HCT116 (cell line): ENCODE data around the gene ANP32D. TPM values are rescaled to one million over a fixed set of nuclear protein-coding genes. Genes with fewer than 3 reads are reported as not detected.
"Not testable (repeated sequence)": the region's sequence is repeated elsewhere in the genome, so short reads cannot be mapped to it uniquely, and the experiment has no call there.

ENCODE experiments used
- ATAC-seq: fragments of 200-7000 bp; cut with Tn5 transposase; 2 replicates; pipeline ENCODE4 v1.9.1; 2020; ENCODE audit warnings: mild to moderate bottlenecking, moderate library complexity
- BruUV-seq: library from RNA; stranded (reverse); fragments of 400-500 nt; replicated peaks from 2 replicates; lab custom pipeline; 2021; lab: Mats Ljungman, UMichigan
- CTCF ChIA-PET: fragments of 300-600 bp; sonication (Branson Sonifier 250); formaldehyde crosslinking; loops from one replicate; lab custom pipeline; 2021; ENCODE audit warnings: antibody characterized with exemption; lab: Charles Lee
- POLR2A ChIA-PET: fragments of 300-600, 350-600 bp; sonication (Branson Sonifier 250); formaldehyde crosslinking; loops from one replicate; lab custom pipeline; 2021; ENCODE audit warnings: antibody characterized with exemption; lab: Charles Lee
- RAD21 ChIA-PET, 2 experiments: fragments of 300-600 bp; sonication (Branson Sonifier 250); formaldehyde crosslinking; loops; one replicate each; lab custom pipeline; 2023; ENCODE audit warnings: low total read pairs in 2 of 2; ENCODE audit not compliant: uncharacterized antibody in 2 of 2, unreplicated experiment in 2 of 2, low non-redundant PET in 1 of 2; lab: Charles Lee
- DNase-seq: peaks from one replicate; pipeline ENCODE4 v3.0.0-alpha.2; 2010; ENCODE audit warnings: low read depth, low spot score
- H2AFZ ChIP-seq: fragments of 200-600 bp; shearing (Covaris generic), sonication (generic); 2 replicates; pipeline ENCODE4 v1.6.1; 2017; ENCODE audit warnings: low read depth, mixed run types, mixed read lengths, antibody characterized with exemption, low read length; ENCODE audit not compliant: poor library complexity, severe bottlenecking
- H3K27ac ChIP-seq: 2 replicates; pipeline ENCODE4 v1.5.1; 2012; ENCODE audit warnings: low read depth, low read length
- H3K27me3 ChIP-seq: fragments of 200-600 bp; sonication (generic); 2 replicates; pipeline ENCODE4 v1.6.1; 2016; ENCODE audit warnings: mixed run types, low read length, mixed read lengths; ENCODE audit not compliant: insufficient read depth
- H3K36me3 ChIP-seq, 2 experiments: fragments of 200-500 bp in 1 of 2; fragments of 200-600 bp in 1 of 2; sonication (Bioruptor generic) in 1 of 2; sonication (generic) in 1 of 2; 2 replicates each; pipeline versions ENCODE4 v1.5.1 to v1.6.1; 2014 to 2016; ENCODE audit warnings: low read length in 2 of 2, inconsistent platforms in 1 of 2, mixed read lengths in 1 of 2, mixed run types in 1 of 2; ENCODE audit not compliant: insufficient read depth in 2 of 2, control insufficient read depth in 1 of 2
- H3K4me1 ChIP-seq, 2 experiments: fragments of 200-600 bp in 1 of 2; sonication (generic) in 1 of 2; 2 replicates each; pipeline versions ENCODE4 v1.5.1 to v1.6.1; 2012 to 2017; ENCODE audit warnings: low read length in 2 of 2, inconsistent platforms in 1 of 2, mild to moderate bottlenecking in 1 of 2, mixed read lengths in 1 of 2, mixed run types in 1 of 2, moderate library complexity in 1 of 2; ENCODE audit not compliant: insufficient read depth in 2 of 2, control insufficient read depth in 1 of 2
- H3K4me2 ChIP-seq: fragments of 200-600 bp; sonication (generic); 2 replicates; pipeline ENCODE4 v1.6.1; 2017; ENCODE audit warnings: mixed run types, low read length, mixed read lengths
- H3K4me3 ChIP-seq, 2 experiments: fragments of 200-600 bp in 1 of 2; sonication (generic) in 1 of 2; replicated peaks in 1 of 2; 2 replicates each; pipeline ENCODE4 v1.5.1; 2011 to 2016; ENCODE audit warnings: low read length in 2 of 2, control low read depth in 1 of 2, low read depth in 1 of 2, mild to moderate bottlenecking in 1 of 2, mixed read lengths in 1 of 2, mixed run types in 1 of 2
- H3K79me2 ChIP-seq: fragments of 200-600 bp; sonication (generic); 2 replicates; pipeline ENCODE4 v1.6.1; 2017; ENCODE audit warnings: mild to moderate bottlenecking, mixed run types, low read length, moderate library complexity, mixed read lengths; ENCODE audit not compliant: insufficient read depth
- H3K9ac ChIP-seq: fragments of 200-600 bp; sonication (generic); 2 replicates; pipeline ENCODE4 v1.6.1; 2016; ENCODE audit warnings: low read length, mixed read lengths
- H3K9me2 ChIP-seq: fragments of 200-600 bp; sonication (generic), shearing (Covaris generic); 2 replicates; pipeline ENCODE4 v1.6.1; 2017; ENCODE audit warnings: mixed run types, mild to moderate bottlenecking, moderate library complexity; ENCODE audit not compliant: insufficient read depth
- H3K9me3 ChIP-seq, 2 experiments: fragments of 200-500 bp in 1 of 2; fragments of 200-600 bp in 1 of 2; sonication (Bioruptor generic) in 1 of 2; sonication (generic) in 1 of 2; 2 replicates each; pipeline ENCODE4 v1.6.1; 2014 to 2017; ENCODE audit warnings: low read length in 2 of 2, mixed read lengths in 2 of 2, inconsistent platforms in 1 of 2, low read depth in 1 of 2, mild to moderate bottlenecking in 1 of 2, mixed run types in 1 of 2, moderate library complexity in 1 of 2; ENCODE audit not compliant: control insufficient read depth in 1 of 2, insufficient read depth in 1 of 2
- H4K20me1 ChIP-seq: fragments of 200-600 bp; sonication (generic), shearing (Covaris generic); 2 replicates; pipeline ENCODE4 v1.6.1; 2017; ENCODE audit warnings: mixed run types, mild to moderate bottlenecking, moderate library complexity; ENCODE audit not compliant: insufficient read depth
- CBX3 ChIP-seq: IDR thresholded peaks from 2 replicates; pipeline ENCODE4 v1.6.1; 2012; ENCODE audit warnings: low read depth
- EGR1 ChIP-seq: IDR thresholded peaks from 2 replicates; pipeline ENCODE4 v1.6.1; 2012; ENCODE audit warnings: low read depth
- ELF1 ChIP-seq: IDR thresholded peaks from 2 replicates; pipeline ENCODE4 v1.6.1; 2012; ENCODE audit warnings: low read depth, borderline replicate concordance
- EZH2 ChIP-seq: fragments of 200-600 bp; sonication (generic); IDR thresholded peaks from 2 replicates; pipeline ENCODE4 v1.6.1; 2017; ENCODE audit warnings: antibody characterized with exemption, mixed run types
- EZH2phosphoT487 ChIP-seq: fragments of 200-600 bp; IDR thresholded peaks from 2 replicates; pipeline ENCODE4 v1.6.1; 2018; ENCODE audit warnings: antibody characterized with exemption, borderline replicate concordance
- FOSL1 ChIP-seq: IDR thresholded peaks from 2 replicates; pipeline ENCODE4 v1.6.1; 2012; ENCODE audit warnings: low read depth
- JUND ChIP-seq: IDR thresholded peaks from 2 replicates; pipeline ENCODE4 v1.6.1; 2012
- POLR2A ChIP-seq: IDR thresholded peaks from 2 replicates; pipeline ENCODE4 v1.7.0; 2011; ENCODE audit warnings: borderline replicate concordance; ENCODE audit not compliant: insufficient read depth, insufficient read length; ENCODE audit errors: extremely low read depth
- POLR2AphosphoS5 ChIP-seq: IDR thresholded peaks from 2 replicates; pipeline ENCODE4 v1.6.1; 2011; ENCODE audit warnings: mild to moderate bottlenecking, low read depth, low read length, moderate library complexity
- RAD21 ChIP-seq: IDR thresholded peaks from 2 replicates; pipeline ENCODE4 v1.6.1; 2012; ENCODE audit warnings: low read depth, mild to moderate bottlenecking
- SIN3A ChIP-seq: IDR thresholded peaks from 2 replicates; pipeline ENCODE4 v1.6.1; 2012; ENCODE audit warnings: low read depth
- SP1 ChIP-seq: IDR thresholded peaks from 2 replicates; pipeline ENCODE4 v1.6.1; 2012; ENCODE audit warnings: low read depth
- TCF7L2 ChIP-seq: IDR thresholded peaks from 2 replicates; pipeline ENCODE4 v1.7.0; 2011; ENCODE audit warnings: borderline replicate concordance, inconsistent platforms; ENCODE audit not compliant: insufficient read depth, insufficient read length; ENCODE audit errors: extremely low read depth
- YY1 ChIP-seq: IDR thresholded peaks from 2 replicates; pipeline ENCODE4 v1.6.1; 2011; ENCODE audit warnings: low read length, low read depth, moderate library complexity, mild to moderate bottlenecking; ENCODE audit not compliant: insufficient replicate concordance; ENCODE audit errors: extremely low read depth
- ZFX ChIP-seq: fragments of 450-650 bp; IDR thresholded peaks from 2 replicates; pipeline ENCODE4 v1.6.1; 2017
- ZNF274 ChIP-seq: fragments of 200-500 bp; sonication (Bioruptor generic); IDR thresholded peaks from 2 replicates; pipeline ENCODE4 v1.6.1; 2014; ENCODE audit warnings: mild to moderate bottlenecking, low read depth, low read length, inconsistent platforms
- intact Hi-C: fragments of 100-400 bp; cut with micrococcal nuclease; formaldehyde crosslinking; loops from 2 replicates; pipeline ENCODE4 v1.10.0; 2022
- total RNA-seq: library from RNA; stranded (reverse); gene quantifications from one replicate; pipeline ENCODE4 v1.2.1, GENCODE V29; 2021; ENCODE audit not compliant: unreplicated experiment
- TF ChIP-seq, protein P1 (sequence below): IDR thresholded peaks from 2 replicates; pipeline ENCODE4 v1.6.1; 2012

ANP32D gene
- total RNA-seq, 1 experiment from 2014 or later, result not detected

DNA sequence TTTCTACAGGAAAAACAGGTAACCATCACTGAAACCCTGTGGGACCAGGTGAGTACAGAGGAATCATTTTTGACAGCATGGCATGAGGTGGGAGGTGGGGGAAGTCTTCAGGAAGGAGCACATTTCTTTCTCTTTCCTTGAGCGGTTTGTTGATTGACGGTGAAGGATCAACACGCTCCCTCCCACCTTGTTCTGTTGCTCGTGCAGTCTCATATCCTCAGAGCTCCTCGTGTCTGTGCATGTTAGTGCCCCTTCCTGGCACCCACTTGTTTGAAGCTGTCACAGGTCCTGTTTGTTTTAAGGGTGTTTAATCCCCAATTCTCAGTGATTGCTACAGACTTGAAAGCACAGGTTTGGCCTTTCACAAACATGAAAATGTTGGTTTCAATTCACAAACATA is 14.3 kb downstream of the ANP32D start:
- POLR2A ChIA-PET, result no interaction called here
- Histone ChIP-seq H2AFZ (no peak overlapping the region), H3K9me3 (no peaks in the 10 kb centered on the region), H3K9me2 (no peaks in the 10 kb centered on the region), H4K20me1 (no peaks in the 10 kb centered on the region), H3K4me3 (no peak overlapping the region), H3K36me3 (no peaks in the 10 kb centered on the region), H3K79me2 (no peaks in the 10 kb centered on the region), H3K4me2 (no peak overlapping the region), H3K9ac (no peak overlapping the region), H3K27me3 (no peaks in the 10 kb centered on the region; the same call in 1 of the 2 replicates), H3K27ac (no peak overlapping the region), H3K4me1 (no peaks in the 10 kb centered on the region)
- RAD21 ChIA-PET, result no interaction called here
- intact Hi-C loops, result no loop called here
- CTCF ChIA-PET, result no interaction called here
- no TSS peak for BruUV-seq
- no peak for DNase-seq
- TF ChIP-seq, protein P1, sequence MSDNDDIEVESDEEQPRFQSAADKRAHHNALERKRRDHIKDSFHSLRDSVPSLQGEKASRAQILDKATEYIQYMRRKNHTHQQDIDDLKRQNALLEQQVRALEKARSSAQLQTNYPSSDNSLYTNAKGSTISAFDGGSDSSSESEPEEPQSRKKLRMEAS, result no peak
- TF ChIP-seq ZNF274, result no peak
- no peak for TF ChIP-seq ELF1
- no peak for TF ChIP-seq POLR2A
- no peak for ATAC-seq

- no peak overlapping the region for H2AFZ ChIP-seq
- no peak for TF ChIP-seq SIN3A
- TF ChIP-seq POLR2AphosphoS5, result no peak
- no peak for TF ChIP-seq ZFX
- TF ChIP-seq YY1, result no peak
- TF ChIP-seq CBX3, result no peak
- TF ChIP-seq, protein P1, result no peak
- TF ChIP-seq EZH2, result no peak
- no peak for TF ChIP-seq JUND
- TF ChIP-seq SP1, result no peak
- TF ChIP-seq EGR1, result no peak
- TF ChIP-seq EZH2phosphoT487, result no peak
- no peak for TF ChIP-seq FOSL1
- no peak for TF ChIP-seq TCF7L2
- TF ChIP-seq RAD21, result no peak
- no peak for TF ChIP-seq POLR2A
- TF ChIP-seq ZNF274, result no peak
- TF ChIP-seq ELF1, result no peak
- ChIA-PET RAD21 (no interaction called here), CTCF (interaction anchor here (0.8 kb wide), 1 partner anchor 129 kb away, joined by 3 read pairs; no protein-coding TSS in a partner anchor), POLR2A (no interaction called here)
- no peak overlapping the region for H3K4me2 ChIP-seq
- no peaks in the 10 kb centered on the region for H3K9me2 ChIP-seq
- no peaks in the 10 kb centered on the region for H3K79me2 ChIP-seq
- H3K9ac ChIP-seq, result no peak overlapping the region
- H3K4me1 ChIP-seq, result no peaks in the 10 kb centered on the region
- intact Hi-C loops, result no loop called here
- ATAC-seq (no peak), DNase-seq (no peak)
- H4K20me1 ChIP-seq, result no peaks in the 10 kb centered on the region
- H3K4me3 ChIP-seq, result no peak overlapping the region
- no peaks in the 10 kb centered on the region; the same call in 1 of the 2 replicates for H3K27me3 ChIP-seq
- H3K36me3 ChIP-seq, result no peaks in the 10 kb centered on the region
- BruUV-seq, result no TSS peak
- no peaks in the 10 kb centered on the region for H3K9me3 ChIP-seq
- no peak overlapping the region for H3K27ac ChIP-seq
These were observed 16.7 kb downstream of the ANP32D start for GRCh38 chr12:48489012-48489411.

GRCh38 chr12:48489456-48489855 is 17.1 kb downstream of the ANP32D start:
- H3K27me3 ChIP-seq, CTCF ChIA-PET, RAD21 ChIA-PET, H3K9ac ChIP-seq, H3K27ac ChIP-seq, H4K20me1 ChIP-seq, H3K36me3 ChIP-seq, BruUV-seq, H3K4me2 ChIP-seq, H3K9me2 ChIP-seq, H3K4me3 ChIP-seq, H2AFZ ChIP-seq, H3K9me3 ChIP-seq, POLR2A ChIA-PET, H3K4me1 ChIP-seq, DNase-seq, ATAC-seq, H3K79me2 ChIP-seq, intact Hi-C loops: not testable (repeated sequence)
